Smooth muscle cell (in vitro differentiated cells): ENCODE results near the gene BMP10. TPM values are rescaled to one million over a fixed set of nuclear protein-coding genes. Genes with fewer than 3 reads are reported as not detected.

Experiments
- DNase-seq: peaks from one replicate; lab custom pipeline; 2025; ENCODE audit not compliant: unreplicated experiment; lab: John Stamatoyannopoulos, UW
- H2AFZ ChIP-seq: fragments of 200-600 bp; sonication (generic); 2 replicates; pipeline ENCODE4 v1.6.0; 2016; ENCODE audit warnings: antibody characterized with exemption, low read depth, mild to moderate bottlenecking
- H3F3A ChIP-seq: fragments of 200-600 bp; sonication (generic); 2 replicates; pipeline ENCODE4 v1.6.0; 2017; ENCODE audit warnings: antibody characterized with exemption, low read depth
- H3K27ac ChIP-seq: fragments of 200-600 bp; sonication (generic); 2 replicates; pipeline ENCODE4 v1.5.1; 2016; ENCODE audit warnings: low read depth, mild to moderate bottlenecking
- H3K27me3 ChIP-seq: fragments of 200-600 bp; sonication (generic); 2 replicates; pipeline ENCODE4 v1.6.1; 2016; ENCODE audit warnings: low read depth, mild to moderate bottlenecking
- H3K36me3 ChIP-seq: fragments of 200-600 bp; sonication (generic); 2 replicates; pipeline ENCODE4 v1.5.1; 2016; ENCODE audit warnings: low read depth
- H3K4me1 ChIP-seq: fragments of 200-600 bp; sonication (generic); 2 replicates; pipeline ENCODE4 v1.5.1; 2016; ENCODE audit warnings: low read depth
- H3K4me2 ChIP-seq: fragments of 200-600 bp; sonication (generic); 2 replicates; pipeline ENCODE4 v1.6.0; 2016; ENCODE audit warnings: mild to moderate bottlenecking
- H3K4me3 ChIP-seq: fragments of 200-600 bp; sonication (generic); 2 replicates; pipeline ENCODE4 v1.5.1; 2016; ENCODE audit warnings: mild to moderate bottlenecking
- H3K79me2 ChIP-seq: fragments of 200-600 bp; sonication (generic); 2 replicates; pipeline ENCODE4 v1.6.0; 2016; ENCODE audit warnings: low read depth, mild to moderate bottlenecking
- H3K9ac ChIP-seq: fragments of 200-600 bp; sonication (generic); 2 replicates; pipeline ENCODE4 v1.6.0; 2016; ENCODE audit warnings: low read depth
- H3K9me3 ChIP-seq: fragments of 200-600 bp; sonication (generic); replicated peaks from 2 replicates; pipeline ENCODE4 v1.5.1; 2016; ENCODE audit warnings: low read depth
- H4K20me1 ChIP-seq: fragments of 200-600 bp; sonication (generic); 2 replicates; pipeline ENCODE4 v1.6.0; 2016; ENCODE audit warnings: low read depth
- WGBS: methylation state at CpG from one replicate; pipeline ENCODE4 v1.1.7; 2016; ENCODE audit warnings: low lambda C conversion rate; 5-methylcytosine and 5-hydroxymethylcytosine counted together
- polyA plus RNA-seq: library from polyadenylated mRNA; unstranded; fragments of >200 nt; fragmentation: Nextera tagmentation; extraction: Ambion mirVana; gene quantifications from 2 replicates; pipeline ENCODE4 v1.2.1, GENCODE V29; 2016
- total RNA-seq: library from RNA; depleted of rRNA; stranded (reverse); fragments of >200 nt; gene quantifications from 2 replicates; pipeline ENCODE4 v1.2.3, GENCODE V29; 2014
- TF ChIP-seq, protein P1 (sequence below): fragments of 200-600 bp; sonication (generic); IDR thresholded peaks from 2 replicates; pipeline ENCODE4 v1.5.1; 2017; ENCODE audit warnings: borderline replicate concordance, mild to moderate bottlenecking, antibody characterized with exemption; ENCODE audit not compliant: insufficient read depth, poor library complexity, severe bottlenecking

BMP10 gene
- total and polyA plus RNA-seq, 2 experiments from 2014 or later = not detected

DNA sequence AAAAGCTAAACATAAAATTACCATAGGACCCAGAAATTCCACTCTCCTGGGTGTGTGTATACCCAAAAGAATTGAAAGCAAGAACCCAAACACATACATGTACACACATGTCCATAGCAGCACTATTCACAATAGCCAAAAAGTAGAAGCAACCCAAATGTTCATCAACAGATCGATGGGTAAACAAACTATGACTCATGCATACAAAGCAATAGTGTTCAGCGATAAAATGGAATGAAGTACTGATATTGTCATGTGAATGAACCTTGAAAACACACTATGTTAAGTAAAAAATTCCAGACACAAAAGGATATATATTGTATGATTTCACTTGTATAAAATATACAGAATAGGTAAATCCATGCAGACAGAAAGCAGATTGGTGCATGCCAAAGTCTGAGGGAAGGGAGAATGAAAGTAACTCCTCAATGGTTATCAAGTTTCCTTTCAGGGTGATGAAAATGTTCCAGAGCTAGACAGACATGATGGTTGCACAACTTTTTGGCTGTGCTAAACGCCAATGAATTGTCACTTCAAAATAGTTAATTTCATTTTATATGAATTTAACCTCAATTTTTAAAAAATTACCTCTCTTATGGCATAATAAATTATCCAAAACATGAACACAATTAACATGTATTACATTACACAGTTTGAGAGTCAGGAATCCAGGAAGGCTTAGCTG, 46.0 kb upstream of the BMP10 start:
- Histone ChIP-seq H3K27ac (no peak overlapping the region), H2AFZ (no peak overlapping the region), H3K4me2 (no peak overlapping the region)

DNA sequence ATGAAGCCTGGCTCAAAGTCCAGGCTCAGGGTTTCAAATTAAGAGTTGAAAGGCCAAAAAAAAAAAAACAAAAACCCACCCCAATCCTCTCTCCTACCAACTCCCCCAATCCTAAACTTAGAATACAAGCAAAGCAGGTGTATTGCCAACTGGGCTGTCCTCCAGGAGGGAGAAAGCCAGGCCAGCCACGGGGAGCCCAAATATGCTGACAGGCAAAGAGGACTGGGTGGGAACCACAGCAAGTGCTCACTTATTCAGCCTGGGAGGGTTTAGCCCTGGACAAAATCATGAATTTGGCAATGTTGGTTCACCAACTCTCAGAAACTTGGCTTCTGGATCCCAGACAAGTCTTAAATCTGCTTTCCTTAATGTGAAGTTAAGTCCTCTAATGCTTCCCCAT, 45.0 kb upstream of the BMP10 start:
- Histone ChIP-seq H2AFZ (no peak overlapping the region), H4K20me1 (no peaks in the 10 kb centered on the region), H3K4me1 (no peaks in the 10 kb centered on the region), H3K4me2 (no peak overlapping the region), H3K4me3 (no peak overlapping the region), H3K36me3 (no peaks in the 10 kb centered on the region), H3K9ac (no peak overlapping the region), H3K27ac (no peak overlapping the region), H3F3A (no peaks in the 10 kb centered on the region), H3K9me3 (no peaks in the 10 kb centered on the region), H3K27me3 (no peaks in the 10 kb centered on the region), H3K79me2 (no peaks in the 10 kb centered on the region)
- DNase-seq = no peak
- WGBS = 92% methylated on average over 1 of the region's 1 CpG
- TF ChIP-seq, protein P1, sequence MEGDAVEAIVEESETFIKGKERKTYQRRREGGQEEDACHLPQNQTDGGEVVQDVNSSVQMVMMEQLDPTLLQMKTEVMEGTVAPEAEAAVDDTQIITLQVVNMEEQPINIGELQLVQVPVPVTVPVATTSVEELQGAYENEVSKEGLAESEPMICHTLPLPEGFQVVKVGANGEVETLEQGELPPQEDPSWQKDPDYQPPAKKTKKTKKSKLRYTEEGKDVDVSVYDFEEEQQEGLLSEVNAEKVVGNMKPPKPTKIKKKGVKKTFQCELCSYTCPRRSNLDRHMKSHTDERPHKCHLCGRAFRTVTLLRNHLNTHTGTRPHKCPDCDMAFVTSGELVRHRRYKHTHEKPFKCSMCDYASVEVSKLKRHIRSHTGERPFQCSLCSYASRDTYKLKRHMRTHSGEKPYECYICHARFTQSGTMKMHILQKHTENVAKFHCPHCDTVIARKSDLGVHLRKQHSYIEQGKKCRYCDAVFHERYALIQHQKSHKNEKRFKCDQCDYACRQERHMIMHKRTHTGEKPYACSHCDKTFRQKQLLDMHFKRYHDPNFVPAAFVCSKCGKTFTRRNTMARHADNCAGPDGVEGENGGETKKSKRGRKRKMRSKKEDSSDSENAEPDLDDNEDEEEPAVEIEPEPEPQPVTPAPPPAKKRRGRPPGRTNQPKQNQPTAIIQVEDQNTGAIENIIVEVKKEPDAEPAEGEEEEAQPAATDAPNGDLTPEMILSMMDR = no peak

More for the DNA sequence above, 46.0 kb upstream of the BMP10 start:
- WGBS = 93% methylated on average over 3 of the region's 3 CpGs
- DNase-seq = no peak
- TF ChIP-seq, protein P1 = no peak
- H3K4me3 ChIP-seq = no peak overlapping the region
- H3K79me2 ChIP-seq = no peaks in the 10 kb centered on the region
- no peak overlapping the region for H3K9ac ChIP-seq
- no peaks in the 10 kb centered on the region for H3F3A ChIP-seq
- no peaks in the 10 kb centered on the region for H3K27me3 ChIP-seq
- no peaks in the 10 kb centered on the region for H3K9me3 ChIP-seq
- H3K4me1 ChIP-seq = no peaks in the 10 kb centered on the region
- no peaks in the 10 kb centered on the region for H3K36me3 ChIP-seq
- H4K20me1 ChIP-seq = no peaks in the 10 kb centered on the region

DNA sequence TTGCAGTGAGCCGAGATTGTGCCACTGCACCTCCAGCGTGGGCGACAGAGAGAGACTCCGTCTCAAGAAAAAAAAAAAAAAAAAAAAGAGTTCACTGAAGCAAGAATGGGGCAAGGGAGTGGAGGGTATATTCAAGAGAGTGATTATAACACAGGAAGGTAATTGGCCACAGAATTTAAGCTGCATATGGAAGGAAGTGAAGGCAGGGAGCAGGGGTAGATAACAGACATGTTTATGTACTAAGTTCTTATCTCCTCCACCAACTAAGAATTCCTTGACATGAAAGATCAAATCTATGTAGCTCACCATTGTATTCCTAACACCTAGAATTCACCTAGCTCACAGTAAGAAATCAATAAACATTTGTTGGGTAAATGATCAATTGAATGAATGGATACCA, 44.2 kb upstream of the BMP10 start:
- no peak for DNase-seq
- Histone ChIP-seq H3K4me3 (no peak overlapping the region), H4K20me1 (no peaks in the 10 kb centered on the region), H3K36me3 (no peaks in the 10 kb centered on the region), H3K9ac (no peak overlapping the region), H3K27ac (no peak overlapping the region), H3K9me3 (no peaks in the 10 kb centered on the region), H3K79me2 (no peaks in the 10 kb centered on the region), H3K4me2 (no peak overlapping the region), H3F3A (no peaks in the 10 kb centered on the region), H3K27me3 (no peaks in the 10 kb centered on the region), H2AFZ (no peak overlapping the region), H3K4me1 (no peaks in the 10 kb centered on the region)
- WGBS = 96% methylated on average over 4 of the region's 4 CpGs
- TF ChIP-seq, protein P1 = no peak

DNA sequence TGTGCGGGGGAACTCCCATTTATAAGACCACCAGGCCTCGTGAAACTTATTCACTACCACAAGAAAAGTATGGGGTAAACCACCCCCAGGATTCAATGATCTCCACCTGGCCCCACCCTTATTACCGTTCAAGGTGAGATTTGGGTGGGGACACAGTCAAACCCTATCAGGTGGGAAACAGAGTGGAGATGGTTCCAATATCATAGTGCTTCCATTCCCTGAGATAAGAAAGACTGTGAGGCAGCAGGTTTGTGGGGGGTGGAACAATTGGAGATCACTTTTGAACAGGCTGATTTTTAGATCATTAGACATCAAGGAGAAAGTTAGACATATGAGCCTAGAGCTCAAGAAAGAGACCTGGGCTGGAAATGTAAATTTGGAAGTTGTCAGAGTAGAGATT, 42.2 kb upstream of the BMP10 start:
- 98% methylated on average over 3 of the region's 3 CpGs for WGBS
- no peak for DNase-seq
- no peaks in the 10 kb centered on the region for H3K9me3 ChIP-seq
- H3K4me1 ChIP-seq = no peaks in the 10 kb centered on the region
- H3K79me2 ChIP-seq = no peaks in the 10 kb centered on the region
- no peak overlapping the region for H3K4me3 ChIP-seq
- no peaks in the 10 kb centered on the region for H3K27me3 ChIP-seq
- TF ChIP-seq, protein P1 = no peak
- no peak overlapping the region for H3K9ac ChIP-seq
- H2AFZ ChIP-seq = no peak overlapping the region
- no peaks in the 10 kb centered on the region for H3K36me3 ChIP-seq
- no peak overlapping the region for H3K27ac ChIP-seq
- H3K4me2 ChIP-seq = no peak overlapping the region
- H3F3A ChIP-seq = no peaks in the 10 kb centered on the region
- no peaks in the 10 kb centered on the region for H4K20me1 ChIP-seq
